GM20431 (cell line): ENCODE data around the gene FUNDC1.

Experiments
- in situ Hi-C: fragments of 300-500 bp; cut with MseI, MboI; formaldehyde crosslinking; loops from one replicate; pipeline ENCODE4 v1.15.0; 2020; ENCODE audit warnings: low sequenced_read_pairs; ENCODE audit not compliant: unreplicated experiment

FUNDC1 gene

GRCh38 chrX:44483965-44484606 is 58.6 kb downstream of the FUNDC1 start:
- in situ Hi-C loops = no loop called here

- in situ Hi-C loops = no loop called here
Observed at GRCh38 chrX:44482575-44482974, 60.1 kb downstream of the FUNDC1 start.

- in situ Hi-C loops = no loop called here
Observed at GRCh38 chrX:44480591-44480990, 62.1 kb downstream of the FUNDC1 start.

- in situ Hi-C loops = no loop called here
Observed at GRCh38 chrX:44474410-44474809, 68.2 kb downstream of the FUNDC1 start.
